HG03095 (cell line): Measurements from ENCODE around the gene PLCB4.

ENCODE experiments used
- ATAC-seq: cut with Tn5 transposase; IDR thresholded peaks from one replicate; pipeline ENCODE4 v1.9.1; 2021; ENCODE audit warnings: moderate library complexity; ENCODE audit not compliant: unreplicated experiment

The PLCB4 gene

DNA sequence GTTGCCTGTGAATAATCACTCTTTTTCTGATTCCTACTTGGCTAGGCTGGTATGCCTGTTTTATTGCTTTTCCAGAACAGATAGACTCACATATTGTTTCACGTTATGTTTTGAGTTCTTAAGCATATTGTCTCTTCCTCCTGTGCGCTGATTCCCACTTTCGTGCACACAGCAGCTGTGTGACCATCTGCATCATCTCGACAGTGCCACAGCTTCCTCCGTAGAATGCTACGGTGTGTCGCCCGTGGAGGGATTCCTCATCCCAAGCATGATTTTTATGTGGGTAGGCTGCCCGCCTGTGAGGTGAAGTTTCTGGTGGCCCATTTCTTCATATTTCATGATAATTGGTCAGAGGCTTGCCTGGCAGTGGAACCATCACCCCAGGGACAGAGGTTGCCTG lies 31.8 kb downstream of the PLCB4 start:
- ATAC-seq: no peak

DNA sequence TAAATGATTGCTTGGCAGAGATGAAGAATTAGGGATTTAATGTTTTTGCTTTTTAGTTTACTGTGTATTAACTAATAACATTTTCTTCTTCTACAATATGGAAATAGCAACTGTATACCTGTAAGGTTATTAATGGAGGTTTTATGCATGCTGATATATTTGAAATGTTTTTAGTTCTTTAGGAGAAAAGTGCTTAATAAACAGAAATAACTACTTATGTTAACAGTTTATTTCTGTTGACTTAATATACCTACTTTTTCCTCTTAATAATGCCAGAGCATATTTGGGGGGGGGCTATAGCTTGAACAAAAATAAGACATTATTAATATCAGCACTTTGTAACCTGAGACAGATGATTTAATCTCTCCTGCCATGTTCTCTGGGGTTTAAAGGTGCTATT lies 33.6 kb downstream of the PLCB4 start:
- no peak for ATAC-seq

DNA sequence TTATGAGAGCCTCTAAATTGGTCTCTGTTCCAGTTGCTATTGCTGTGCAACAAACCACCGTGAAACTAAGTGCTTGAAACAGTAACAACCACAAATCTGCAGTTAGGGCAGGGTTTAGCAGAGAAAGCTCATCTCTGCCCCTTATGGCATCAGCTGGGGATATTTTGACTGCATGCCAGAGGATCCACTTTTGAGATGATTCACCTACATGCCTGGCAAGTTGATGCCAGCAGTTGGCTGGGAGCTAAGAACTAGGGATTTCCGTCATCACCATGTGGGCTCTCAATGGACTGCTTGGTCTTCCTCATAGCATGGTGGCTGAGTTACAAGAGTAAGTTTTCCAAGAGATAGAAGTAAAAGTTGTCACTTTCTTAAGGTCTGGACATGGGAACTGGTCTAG lies 35.1 kb downstream of the PLCB4 start:
- ATAC-seq: no peak

DNA sequence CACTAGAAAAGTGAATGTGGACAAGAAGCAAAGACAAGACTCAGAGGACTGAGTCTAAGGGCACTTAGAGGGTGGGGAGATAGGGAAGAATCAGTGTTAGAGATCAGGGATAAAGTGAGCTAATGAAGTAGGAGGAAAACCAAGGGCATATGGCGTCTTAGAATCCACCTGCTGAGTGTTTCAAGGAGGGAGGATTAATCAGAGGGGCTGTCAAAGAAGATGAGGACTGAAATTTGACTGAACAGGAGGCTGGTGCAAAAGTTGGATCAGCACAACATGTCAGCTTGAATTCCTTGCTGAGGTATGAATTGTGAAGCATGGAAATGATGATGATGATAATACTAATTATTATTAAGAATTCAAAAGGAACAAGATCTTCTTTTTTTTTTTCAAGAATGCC lies 39.4 kb downstream of the PLCB4 start:
- no peak for ATAC-seq

GRCh38 chr20:9109566-9109965 lies 40.7 kb downstream of the PLCB4 start:
- ATAC-seq: no peak

DNA sequence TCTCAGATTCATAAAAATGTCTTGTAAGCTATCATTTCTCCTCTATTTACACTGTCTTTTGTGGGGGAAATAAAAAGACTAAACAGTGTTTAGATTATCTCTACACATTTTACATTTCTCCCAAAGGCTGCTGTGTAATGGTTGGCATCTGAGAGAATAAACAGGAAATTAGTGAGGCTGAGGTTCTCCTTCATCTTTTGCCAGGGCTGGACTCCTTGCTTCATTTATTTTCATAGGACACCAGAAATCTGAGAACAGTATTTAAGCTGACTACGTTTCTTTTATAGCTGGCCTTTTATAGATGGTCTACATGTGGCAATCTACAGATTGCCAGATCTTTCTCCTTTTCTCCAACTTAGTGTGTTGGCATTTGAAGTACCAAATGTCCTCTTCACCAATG lies 41.5 kb downstream of the PLCB4 start:
- no peak for ATAC-seq

- no peak for ATAC-seq
Measured at GRCh38 chr20:9110916-9111432, 42.1 kb downstream of the PLCB4 start.

DNA sequence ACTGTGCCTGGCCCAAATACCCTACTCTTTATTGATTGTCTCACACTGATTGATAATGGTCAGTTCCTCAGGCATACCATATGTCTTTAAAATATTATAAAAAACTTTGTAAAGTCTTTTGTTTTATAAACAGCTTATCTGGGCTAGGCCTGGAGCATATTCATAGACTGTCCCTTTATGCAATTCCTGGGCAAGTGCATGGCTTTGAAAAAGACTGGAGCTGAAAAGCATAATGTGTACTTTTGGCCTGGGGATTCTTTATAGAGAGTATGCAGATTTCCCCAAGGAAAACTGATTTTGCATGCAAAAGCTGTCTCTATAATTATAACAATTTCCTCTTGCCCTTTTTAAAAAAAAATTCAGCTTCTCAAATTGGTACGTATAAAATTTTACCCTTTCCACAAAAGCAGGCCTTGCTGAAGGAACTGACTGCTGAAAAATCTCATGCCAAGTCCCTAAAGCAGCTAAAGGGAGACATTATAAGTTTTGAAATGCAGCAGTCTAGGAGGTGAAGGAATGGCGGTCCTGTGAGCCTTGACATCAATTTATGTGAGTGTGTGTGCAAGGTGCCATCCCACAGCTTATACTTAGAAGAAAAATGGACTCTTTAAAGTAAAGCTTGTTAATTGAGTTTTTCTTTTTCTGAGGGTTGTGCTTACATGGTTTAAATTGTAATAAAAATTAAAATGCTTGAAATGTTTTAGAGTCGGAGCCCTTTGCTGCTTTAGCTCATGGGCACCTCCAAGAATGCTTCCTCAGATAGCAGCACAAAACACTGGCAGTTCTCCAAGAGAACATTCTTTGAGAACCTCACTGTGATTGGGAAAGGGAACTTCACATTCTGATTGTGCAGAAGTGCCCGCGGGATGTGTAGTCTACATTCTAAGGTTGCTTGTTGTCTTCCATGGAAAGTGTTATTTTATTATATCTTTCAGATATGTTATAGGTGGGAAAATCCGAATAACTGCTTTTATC lies 43.9 kb downstream of the PLCB4 start:
- no peak for ATAC-seq

GRCh38 chr20:9114709-9115108 lies 45.8 kb downstream of the PLCB4 start:
- no peak for ATAC-seq

DNA sequence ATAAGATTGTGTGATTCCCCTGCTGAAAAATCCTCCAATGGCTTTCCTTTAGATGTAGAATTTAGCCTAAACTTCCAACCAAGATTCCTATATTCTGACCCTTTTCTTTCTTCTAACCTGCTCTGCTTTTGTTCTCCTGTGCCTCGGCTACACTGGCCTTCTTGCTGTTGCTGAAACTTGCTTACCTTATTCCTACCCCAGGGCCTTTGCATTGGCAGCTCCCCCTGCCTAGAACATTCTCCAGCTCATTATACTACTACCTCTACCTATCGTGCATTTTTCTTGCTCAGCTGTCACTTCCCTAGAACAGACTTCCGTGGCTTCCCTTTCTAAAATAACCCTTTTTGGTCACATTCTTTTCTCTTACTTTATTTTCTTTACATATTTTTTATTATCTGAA lies 48.7 kb downstream of the PLCB4 start:
- ATAC-seq: no peak

DNA sequence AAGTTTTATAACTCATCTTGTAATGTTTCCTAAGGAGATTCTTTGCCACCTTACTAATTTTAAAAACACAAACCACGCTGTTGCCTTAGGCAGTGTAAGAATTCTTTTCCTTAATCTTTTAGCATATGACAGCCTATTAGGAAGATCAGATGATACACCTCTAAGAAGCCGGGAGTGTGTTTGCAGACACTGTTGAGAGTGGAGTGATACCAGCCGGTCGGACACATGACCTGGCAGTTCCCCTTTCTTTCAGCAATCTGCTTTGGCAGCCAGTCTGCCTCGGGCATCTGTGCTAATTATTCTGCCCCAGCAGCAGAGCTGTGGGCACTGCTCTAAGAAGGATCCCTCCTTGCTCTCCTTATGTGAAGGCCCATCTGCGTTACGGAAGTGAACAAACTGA lies 50.9 kb downstream of the PLCB4 start:
- ATAC-seq: no peak

GRCh38 chr20:9121211-9121610 lies 52.3 kb downstream of the PLCB4 start:
- ATAC-seq: no peak

DNA sequence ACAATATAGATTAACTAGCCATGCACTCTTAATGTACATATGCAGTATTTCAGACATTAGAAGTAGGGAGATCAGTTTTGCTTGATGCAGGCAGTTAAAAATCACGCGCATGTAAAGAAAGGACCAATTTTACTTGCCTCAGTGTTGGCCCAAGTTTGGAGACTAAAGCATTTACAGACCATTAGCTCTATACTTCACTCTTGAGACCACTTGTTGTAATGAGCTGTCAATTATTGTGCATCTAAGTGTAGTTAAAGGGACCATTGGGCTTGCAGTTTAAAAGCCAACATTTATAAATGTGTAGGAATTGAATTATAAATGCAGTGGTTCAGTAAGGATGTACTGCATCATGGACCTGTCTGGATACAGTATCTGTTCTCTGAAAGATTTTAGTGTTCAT lies 53.7 kb downstream of the PLCB4 start:
- no peak for ATAC-seq

DNA sequence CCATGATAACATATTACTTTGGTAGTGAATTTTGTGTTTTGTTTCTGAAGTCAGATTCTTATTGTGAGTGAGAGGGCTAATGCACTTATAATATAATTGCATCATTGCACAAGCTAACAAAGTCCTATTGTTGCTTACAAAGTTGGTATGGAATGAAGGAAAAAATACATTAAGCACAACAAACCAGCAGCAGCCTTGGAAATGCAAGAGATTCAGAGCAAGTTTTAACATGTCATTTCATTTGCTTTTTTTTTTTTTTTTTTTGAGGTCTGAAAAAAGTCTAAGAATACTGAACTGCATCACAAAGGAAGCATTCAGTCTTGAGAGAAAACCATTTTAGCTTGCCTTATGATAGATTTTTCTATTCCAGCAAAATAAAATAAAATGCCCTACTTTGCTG lies 57.6 kb downstream of the PLCB4 start:
- ATAC-seq: no peak

DNA sequence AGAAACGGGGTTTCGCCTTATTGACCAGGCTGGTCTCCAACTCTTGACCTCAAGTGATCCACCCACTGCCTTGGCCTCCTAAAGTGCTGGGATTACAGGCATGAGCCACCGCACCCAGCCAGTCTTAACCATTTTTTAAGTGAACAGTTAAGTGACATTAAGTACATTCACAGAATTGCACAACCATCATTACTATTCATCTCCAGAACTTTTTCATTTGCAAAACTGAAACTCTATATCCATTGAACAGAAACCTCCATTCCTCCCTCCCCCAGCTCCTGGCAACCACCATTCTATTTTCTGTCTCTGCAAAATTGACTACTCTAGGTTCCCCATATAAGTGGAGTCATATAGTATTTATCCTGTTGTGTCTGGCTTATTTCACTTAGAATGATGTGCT lies 59.7 kb downstream of the PLCB4 start:
- no peak for ATAC-seq

GRCh38 chr20:9129756-9130155 lies 60.9 kb downstream of the PLCB4 start:
- no peak for ATAC-seq

- ATAC-seq: no peak
Measured at GRCh38 chr20:9130521-9130920, 61.6 kb downstream of the PLCB4 start.

DNA sequence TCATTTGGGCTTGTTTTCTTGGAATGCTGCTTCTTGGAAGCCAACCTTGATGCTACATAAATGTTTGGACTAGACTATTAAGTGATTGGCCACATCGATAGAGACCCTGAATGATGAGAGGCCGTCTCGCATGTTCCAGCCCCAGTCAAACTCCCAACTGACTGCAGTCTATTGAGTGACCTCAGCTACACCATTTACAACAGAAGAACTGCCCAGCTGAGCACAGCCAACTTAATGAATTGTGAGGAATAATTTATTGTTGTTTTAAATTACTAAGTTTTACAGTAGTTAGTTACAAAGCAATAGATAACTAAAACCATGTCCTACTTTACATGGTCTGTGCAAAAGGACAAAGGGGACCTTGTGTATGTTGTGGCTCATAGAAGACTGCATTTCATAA lies 63.0 kb downstream of the PLCB4 start:
- ATAC-seq: no peak

DNA sequence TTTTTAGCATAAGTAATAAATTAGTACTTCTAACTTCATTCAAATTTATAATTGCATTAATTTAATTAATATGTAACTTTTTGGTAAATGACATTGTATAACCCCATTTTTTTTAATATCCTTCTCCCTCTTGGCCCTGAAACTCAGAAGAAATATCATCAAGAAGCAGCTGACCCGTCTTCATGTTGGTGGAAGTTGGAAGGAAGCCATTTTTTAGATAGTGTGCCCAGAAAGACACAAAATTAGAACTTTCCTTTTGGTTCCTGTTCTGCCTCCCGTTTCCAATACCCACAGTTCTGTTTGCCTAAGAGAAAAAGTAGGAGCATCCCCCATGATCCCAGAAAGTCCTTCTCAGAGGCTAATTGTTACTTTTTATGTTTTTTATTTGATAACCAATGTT lies 65.5 kb downstream of the PLCB4 start:
- no peak for ATAC-seq

- ATAC-seq: no peak
Measured at GRCh38 chr20:9136114-9136513, 67.2 kb downstream of the PLCB4 start.

DNA sequence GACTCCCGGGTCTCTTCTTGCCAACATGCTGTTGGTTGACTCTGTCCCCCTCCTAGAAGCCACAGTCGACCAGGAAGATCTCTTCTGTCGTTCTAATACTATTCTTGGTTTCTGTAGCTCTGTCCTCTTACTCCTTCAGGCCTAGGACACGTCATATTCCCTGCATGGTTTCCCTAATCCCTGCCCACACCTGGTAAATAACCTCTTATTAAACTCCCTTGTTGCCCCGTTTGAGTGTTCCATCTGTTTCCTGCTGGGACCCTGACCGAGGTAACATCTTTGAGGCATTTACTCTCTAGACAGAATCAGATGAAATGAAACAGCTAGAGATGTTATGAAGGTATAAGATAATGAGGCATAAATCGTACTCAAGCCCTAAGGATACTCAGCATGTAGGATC lies 68.1 kb downstream of the PLCB4 start:
- no peak for ATAC-seq

- ATAC-seq: no peak
Measured at GRCh38 chr20:9139106-9139833, 70.4 kb downstream of the PLCB4 start.
